Duodenal mucosa (tissue), 2 donors: Measurements from ENCODE around the gene THSD8.

Source experiments
- H3K27ac ChIP-seq: one replicate; pipeline ENCODE4 v1.7.0; 2013; ENCODE audit warnings: low read depth, low read length
- H3K27me3 ChIP-seq, 2 donors: one replicate each; pipeline ENCODE4 v1.7.0; 2013; ENCODE audit warnings: low read length in 2 of 2, control low read depth in 1 of 2; ENCODE audit not compliant: insufficient read depth in 2 of 2, control insufficient read depth in 1 of 2
- H3K36me3 ChIP-seq, 2 donors: one replicate each; pipeline ENCODE4 v1.7.0; 2013; ENCODE audit warnings: low read length in 2 of 2, control low read depth in 1 of 2; ENCODE audit not compliant: insufficient read depth in 2 of 2, control insufficient read depth in 1 of 2
- H3K4me1 ChIP-seq, 2 donors: one replicate each; pipeline ENCODE4 v1.7.0; 2013; ENCODE audit warnings: low read length in 2 of 2, control low read depth in 1 of 2; ENCODE audit not compliant: insufficient read depth in 2 of 2, control insufficient read depth in 1 of 2
- H3K4me3 ChIP-seq, 2 donors: one replicate each; pipeline ENCODE4 v1.7.0; 2013; ENCODE audit warnings: low read length in 2 of 2, low read depth in 1 of 2
- H3K9ac ChIP-seq, 2 donors: one replicate each; pipeline ENCODE4 v1.7.0; 2013; ENCODE audit warnings: low read length in 2 of 2, low read depth in 1 of 2
- H3K9me3 ChIP-seq, 2 donors: one replicate each; pipeline ENCODE4 v1.7.0; 2013; ENCODE audit warnings: low read length in 2 of 2, control low read depth in 1 of 2; ENCODE audit not compliant: control insufficient read depth in 1 of 2

THSD8 gene

GRCh38 chr19:12767666-12768065, 34.2 kb upstream of the THSD8 start:
- H3K27me3 ChIP-seq = no peaks in the 10 kb centered on the region
- no peak overlapping the region for H3K27ac ChIP-seq
- H3K4me3 ChIP-seq = no peak overlapping the region
- no peak overlapping the region for H3K9ac ChIP-seq
- peaks cover 4 to 9% of the 10 kb centered on the region in 2 donors for H3K4me1 ChIP-seq
- H3K36me3 ChIP-seq = peaks cover 4 to 41% of the 10 kb centered on the region in 2 donors
- H3K9me3 ChIP-seq = no peaks in the 10 kb centered on the region

- Histone ChIP-seq H3K27me3 (no peaks in the 10 kb centered on the region), H3K4me1 (peaks cover 7 to 15% of the 10 kb centered on the region in 2 donors), H3K36me3 (peaks cover 4 to 33% of the 10 kb centered on the region in 2 donors), H3K27ac (no peak overlapping the region), H3K4me3 (no peak overlapping the region), H3K9ac (no peak overlapping the region), H3K9me3 (no peaks in the 10 kb centered on the region)
Measured at GRCh38 chr19:12769689-12770088, 32.2 kb upstream of the THSD8 start.

GRCh38 chr19:12770922-12771321, 30.9 kb upstream of the THSD8 start:
- no peak overlapping the region for H3K9ac ChIP-seq
- H3K9me3 ChIP-seq = no peaks in the 10 kb centered on the region
- H3K27me3 ChIP-seq = no peaks in the 10 kb centered on the region
- no peak overlapping the region for H3K4me3 ChIP-seq
- no peak overlapping the region for H3K27ac ChIP-seq
- H3K36me3 ChIP-seq = peaks cover 4 to 22% of the 10 kb centered on the region in 2 donors
- peaks cover 11 to 12% of the 10 kb centered on the region in 2 donors for H3K4me1 ChIP-seq

GRCh38 chr19:12772323-12772722, 29.5 kb upstream of the THSD8 start:
- Histone ChIP-seq H3K4me3 (no peak overlapping the region), H3K27ac (no peak overlapping the region), H3K9me3 (no peaks in the 10 kb centered on the region), H3K27me3 (no peaks in the 10 kb centered on the region), H3K9ac (no peak overlapping the region), H3K4me1 (peaks cover 11 to 14% of the 10 kb centered on the region in 2 donors), H3K36me3 (peaks cover 4 to 19% of the 10 kb centered on the region in 2 donors)

GRCh38 chr19:12773571-12773970, 28.3 kb upstream of the THSD8 start:
- Histone ChIP-seq H3K36me3 (peaks cover 4 to 10% of the 10 kb centered on the region in 2 donors), H3K9me3 (no peaks in the 10 kb centered on the region), H3K27me3 (no peaks in the 10 kb centered on the region), H3K4me1 (peaks cover 13 to 18% of the 10 kb centered on the region in 2 donors), H3K27ac (no peak overlapping the region), H3K4me3 (no peak overlapping the region), H3K9ac (no peak overlapping the region)

GRCh38 chr19:12774588-12775555, 27.0 kb upstream of the THSD8 start, which contains the start of gene HOOK2:
Gene HOOK2, minus strand, starts transcription at chr19:12775552. Its CDS starts 103 bp downstream, at chr19:12775449.
- Histone ChIP-seq H3K9ac (peak within 1 kb of the TSS; percentile 55 to 79), H3K36me3 (peaks cover 4 to 10% of the 10 kb centered on the region in 2 donors), H3K4me1 (peaks cover 22 to 26% of the 10 kb centered on the region in 2 donors), H3K9me3 (no peaks in the 10 kb centered on the region), H3K4me3 (peak within 1 kb of the TSS; percentile 74 to 79), H3K27me3 (no peaks in the 10 kb centered on the region), H3K27ac (peak within 1 kb of the TSS; percentile 95)

GRCh38 chr19:12777217-12778016, 24.5 kb upstream of the THSD8 start:
- no peaks in the 10 kb centered on the region for H3K27me3 ChIP-seq
- peak overlapping the region; percentile 82 to 85 for H3K9ac ChIP-seq
- peaks cover 0 to 3% of the 10 kb centered on the region in 2 donors for H3K36me3 ChIP-seq
- H3K9me3 ChIP-seq = no peaks in the 10 kb centered on the region
- H3K27ac ChIP-seq = peak overlapping the region; percentile 88
- H3K4me3 ChIP-seq = peak overlapping the region; percentile 76 to 84
- peaks cover 29 to 30% of the 10 kb centered on the region in 2 donors for H3K4me1 ChIP-seq

GRCh38 chr19:12778017-12778904, 23.6 kb upstream of the THSD8 start:
- Histone ChIP-seq H3K4me3 (peak overlapping the region; percentile 76 to 84), H3K9me3 (no peaks in the 10 kb centered on the region), H3K4me1 (peaks cover 35 to 36% of the 10 kb centered on the region in 2 donors), H3K27ac (peak overlapping the region; percentile 88), H3K27me3 (no peaks in the 10 kb centered on the region), H3K36me3 (peaks cover 0 to 3% of the 10 kb centered on the region in 2 donors), H3K9ac (peak overlapping the region; percentile 82 to 85)

GRCh38 chr19:12778905-12779161, 23.0 kb upstream of the THSD8 start:
- Histone ChIP-seq H3K27ac (peak overlapping the region; percentile 88), H3K4me1 (peaks cover 41 to 42% of the 10 kb centered on the region in 2 donors), H3K9ac (peak overlapping the region; percentile 82 to 85), H3K9me3 (no peaks in the 10 kb centered on the region), H3K27me3 (no peaks in the 10 kb centered on the region), H3K4me3 (peak overlapping the region; percentile 76 to 84), H3K36me3 (peaks cover 0 to 3% of the 10 kb centered on the region in 2 donors)
